ENCODE results near the gene ESPNL. TPM values are rescaled to one million over a fixed set of nuclear protein-coding genes. Genes with fewer than 3 reads are reported as not detected.

The ESPNL gene
- total RNA-seq, 4 donors from 2014 or later: 0.19 to 0.47 (median 0.25) TPM

- no peak for TF ChIP-seq CTCF (IDR thresholded peaks at IDR 0.05)
- ATAC-seq (ENCODE audit: low FRiP score): no peak
- DNase-seq (ENCODE audit: low spot score): no peak
These were observed 24.5 kb downstream of the ESPNL start for GRCh38 chr2:238124488-238125126.

DNA sequence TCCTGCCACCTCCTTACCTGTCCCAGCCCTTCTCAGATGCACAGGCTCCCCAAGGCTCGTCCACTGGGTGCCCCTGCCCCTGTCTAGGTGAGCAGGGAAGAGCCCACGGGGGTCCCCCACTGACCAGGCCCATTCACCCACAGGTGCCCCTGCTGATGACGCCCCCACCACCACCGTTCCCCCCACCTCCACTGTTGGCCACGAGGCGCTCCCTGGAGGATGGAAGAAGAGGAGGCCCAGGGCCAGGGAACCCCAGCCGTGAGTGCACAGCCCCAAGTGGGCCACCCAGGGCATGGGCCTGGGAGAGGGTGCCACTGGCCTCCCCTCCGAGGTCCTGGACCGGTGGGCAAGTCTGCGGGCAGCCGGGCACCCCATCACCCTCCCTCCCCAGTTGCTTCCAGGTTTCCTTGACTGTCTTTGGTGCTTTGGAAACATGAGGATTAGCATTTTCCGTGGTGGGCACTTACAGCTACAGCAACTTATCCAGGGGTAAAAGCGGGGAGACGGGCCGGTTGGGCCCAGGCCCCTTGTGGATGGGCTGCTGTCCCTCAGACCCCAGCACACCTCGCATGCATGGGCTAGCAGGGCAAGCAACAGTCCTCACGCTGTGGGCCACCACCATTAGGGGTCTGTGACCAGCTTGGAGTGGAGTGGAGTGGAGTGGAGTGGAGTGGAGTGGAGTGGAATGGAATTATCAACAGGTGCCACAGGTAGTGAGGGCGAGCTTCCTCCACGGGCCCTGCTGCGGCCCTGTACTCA lies 25.2 kb downstream of the ESPNL start:
- DNase-seq (ENCODE audit: low spot score): no peak
- no peak for TF ChIP-seq CTCF (IDR thresholded peaks at IDR 0.05)

GRCh38 chr2:238126338-238126737 lies 26.2 kb downstream of the ESPNL start:
- DNase-seq (ENCODE audit: low spot score) (no peak), ATAC-seq (ENCODE audit: low FRiP score) (no peak)
- TF ChIP-seq CTCF (IDR thresholded peaks at IDR 0.05): no peak

More for the DNA sequence above, 25.2 kb downstream of the ESPNL start:
- no peak for ATAC-seq (ENCODE audit: low FRiP score)

DNA sequence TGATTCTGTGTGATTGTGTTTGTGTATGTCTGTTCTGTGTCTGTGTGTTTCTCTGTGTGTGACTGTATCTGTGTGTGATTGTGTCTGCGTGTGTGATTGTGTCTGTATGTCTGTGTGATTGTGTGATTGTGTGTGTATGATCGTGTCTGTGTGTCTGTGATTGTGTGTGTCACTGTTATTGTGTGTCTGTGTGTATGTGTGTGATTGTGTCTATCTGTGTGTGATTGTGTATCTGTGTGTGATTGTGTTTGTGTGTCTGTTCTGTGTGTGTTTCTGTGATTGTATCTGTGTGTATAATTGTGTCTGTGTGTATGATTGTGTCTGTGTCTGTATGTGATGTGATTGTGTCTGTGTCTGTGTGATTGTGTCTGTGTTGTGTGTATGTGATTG lies 26.6 kb downstream of the ESPNL start:
- TF ChIP-seq CTCF (IDR thresholded peaks at IDR 0.05): no peak
- no peak for DNase-seq (ENCODE audit: low spot score)

DNA sequence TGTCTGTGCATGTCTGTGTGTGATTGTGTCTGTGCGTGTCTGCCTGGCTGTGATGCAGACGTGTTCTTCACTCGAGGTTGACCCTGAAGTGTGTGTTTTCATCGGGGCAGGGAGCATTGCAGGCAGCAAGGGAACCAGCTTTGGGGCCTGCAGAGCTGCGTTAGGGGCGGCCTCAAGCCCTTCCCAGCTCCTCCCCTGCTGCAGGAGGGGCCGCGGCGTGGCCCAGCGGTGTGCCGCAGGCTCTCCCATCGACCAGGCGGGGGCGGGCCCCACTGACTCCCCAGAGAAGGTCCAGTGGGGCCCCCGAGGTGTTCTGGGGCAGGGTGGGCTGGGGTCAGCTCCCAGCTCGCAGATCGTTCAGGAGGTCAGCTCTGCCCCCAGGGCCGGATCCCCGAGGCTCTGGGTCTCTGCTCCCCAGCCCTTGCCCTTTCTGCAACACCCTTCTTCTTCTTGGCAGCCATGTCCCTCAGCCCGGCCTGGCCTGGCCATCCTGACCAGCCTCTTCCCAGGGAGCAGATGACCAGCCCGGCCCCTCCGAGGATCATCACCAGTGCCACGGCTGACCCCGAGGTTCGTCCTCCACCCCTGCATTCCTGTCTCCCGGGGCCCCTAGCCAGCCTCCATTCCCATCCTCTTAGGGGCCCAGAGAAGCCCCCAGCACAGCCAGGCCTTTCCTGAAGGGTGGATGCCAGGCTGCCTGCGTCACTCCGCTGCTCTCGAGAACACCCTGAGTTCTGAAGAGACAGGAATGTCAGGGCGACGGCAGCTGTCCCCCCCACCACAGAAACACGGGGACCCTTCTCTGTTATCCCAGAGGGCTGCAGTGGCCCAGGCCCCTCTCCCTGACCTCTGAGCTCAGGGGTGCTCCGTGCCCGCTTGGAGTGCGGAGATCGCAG lies 27.3 kb downstream of the ESPNL start:
- no peak for TF ChIP-seq CTCF (IDR thresholded peaks at IDR 0.05)
- ATAC-seq (ENCODE audit: low FRiP score) (peak; percentile 49), DNase-seq (ENCODE audit: low spot score) (no peak)

More for the DNA sequence above, 26.6 kb downstream of the ESPNL start:
- no peak for ATAC-seq (ENCODE audit: low FRiP score)

DNA sequence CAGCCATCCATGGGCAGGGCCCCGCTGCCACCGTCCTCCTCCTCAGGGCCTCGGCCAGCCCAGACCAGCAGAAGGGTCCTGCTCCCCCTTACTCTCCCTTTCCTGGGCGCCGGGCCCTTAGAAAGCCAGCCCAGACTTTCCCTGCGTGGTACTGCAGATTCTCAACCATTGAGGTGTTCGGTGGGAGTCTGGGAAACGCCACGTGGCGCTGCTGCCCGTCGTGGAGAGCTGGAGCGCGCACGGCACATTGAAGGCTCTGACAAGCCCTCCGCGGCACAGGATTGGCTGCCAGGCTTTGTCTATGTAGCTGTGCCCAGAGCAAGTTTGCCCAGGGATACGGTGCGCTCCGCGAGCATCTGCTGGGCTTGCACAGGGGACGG lies 27.9 kb downstream of the ESPNL start:
- no peak for ATAC-seq (ENCODE audit: low FRiP score)
- DNase-seq (ENCODE audit: low spot score): no peak
- no peak for TF ChIP-seq CTCF (IDR thresholded peaks at IDR 0.05)
